ENCODE data around the gene FCHO2.

DNA sequence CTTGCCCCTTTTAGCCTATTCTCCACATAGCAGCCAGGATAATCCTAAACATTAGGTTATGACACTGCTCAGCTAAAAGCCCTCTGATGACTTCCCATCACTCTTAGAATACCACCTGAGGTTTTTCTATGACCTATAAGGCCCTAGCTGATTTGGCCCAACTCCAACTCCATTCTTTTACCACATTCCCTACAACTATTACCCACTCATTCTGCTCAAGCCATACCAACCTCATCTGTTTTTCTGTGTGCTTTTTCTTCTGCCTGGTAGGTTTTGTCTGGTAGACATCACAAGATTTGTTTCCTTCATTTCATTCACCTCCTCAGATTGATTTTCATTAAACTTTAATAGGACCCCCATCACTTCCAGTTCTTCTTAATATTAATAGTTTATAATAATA lies 12.5 kb upstream of the FCHO2 start:
- no peak for TF ChIP-seq CTCF (IDR thresholded peaks at IDR 0.05)
- TF ChIP-seq EZH2 (IDR thresholded peaks at IDR 0.05) = no peak

Data from neural progenitor cell (in vitro differentiated cells).